CD4-positive, alpha-beta memory T cell (primary cell): ENCODE data around the gene SMLR1. TPM values are rescaled to one million over a fixed set of nuclear protein-coding genes. Genes with fewer than 3 reads are reported as not detected.

Experiments
- CTCF ChIA-PET: fragments of 350-600 bp; sonication (Branson Sonifier 250); formaldehyde crosslinking; loops from one replicate; lab custom pipeline; 2021; ENCODE audit warnings: inconsistent platforms; ENCODE audit not compliant: partially characterized antibody; lab: Charles Lee
- POLR2A ChIA-PET: fragments of 350-600 bp; sonication (Branson Sonifier 250); formaldehyde crosslinking; loops from one replicate; lab custom pipeline; 2021; ENCODE audit not compliant: partially characterized antibody; lab: Charles Lee
- DNase-seq, 5 donors: peaks; one replicate each; pipeline versions ENCODE4 v3.0.0 to v3.0.0-alpha.2; 2020 to 2022; ENCODE audit warnings: mixed read lengths in 1 of 5
- H3K27ac ChIP-seq: one replicate; pipeline ENCODE4 v1.7.0; 2013; ENCODE audit warnings: low read depth, low read length
- H3K27me3 ChIP-seq: 2 replicates; pipeline ENCODE4 v1.7.0; 2013; ENCODE audit warnings: mild to moderate bottlenecking, low read length, moderate library complexity; ENCODE audit not compliant: insufficient read depth
- H3K36me3 ChIP-seq: 2 replicates; pipeline ENCODE4 v1.7.0; 2013; ENCODE audit warnings: mild to moderate bottlenecking, low read length, moderate library complexity; ENCODE audit not compliant: insufficient read depth
- H3K4me1 ChIP-seq: 2 replicates; pipeline ENCODE4 v1.7.0; 2013; ENCODE audit warnings: mild to moderate bottlenecking, low read length, moderate library complexity; ENCODE audit not compliant: insufficient read depth
- H3K4me3 ChIP-seq, 2 donors: one replicate each; pipeline ENCODE4 v1.7.0; 2013; ENCODE audit warnings: low read length in 2 of 2, mild to moderate bottlenecking in 1 of 2
- H3K9me3 ChIP-seq, 2 donors: one replicate each; pipeline ENCODE4 v1.7.0; 2013; ENCODE audit warnings: low read length in 2 of 2, control low read depth in 1 of 2; ENCODE audit not compliant: control insufficient read depth in 1 of 2
- H3K27ac Mint-ChIP-seq, 7 donors: one replicate each; pipeline ENCODE4 v1.8.0; 2020 to 2021; ENCODE audit warnings: mixed read lengths in 7 of 7, mild to moderate bottlenecking in 6 of 7, inconsistent platforms in 3 of 7, moderate library complexity in 3 of 7
- H3K27me3 Mint-ChIP-seq, 2 donors: one replicate each; pipeline ENCODE4 v1.8.0; 2020 to 2021; ENCODE audit warnings: mixed read lengths in 2 of 2
- H3K36me3 Mint-ChIP-seq, 2 donors: one replicate each; pipeline ENCODE4 v1.8.0; 2020 to 2021; ENCODE audit warnings: mixed read lengths in 2 of 2, inconsistent platforms in 1 of 2, mild to moderate bottlenecking in 1 of 2
- H3K4me1 Mint-ChIP-seq, 4 donors: one replicate each; pipeline ENCODE4 v1.8.0; 2020 to 2021; ENCODE audit warnings: mixed read lengths in 4 of 4, mild to moderate bottlenecking in 1 of 4
- H3K4me3 Mint-ChIP-seq, 8 donors: one replicate each; pipeline ENCODE4 v1.8.0; 2020 to 2021; ENCODE audit warnings: mixed read lengths in 8 of 8, mild to moderate bottlenecking in 7 of 8, moderate library complexity in 6 of 8, inconsistent platforms in 3 of 8
- H3K9me3 Mint-ChIP-seq, 8 donors: one replicate each; pipeline ENCODE4 v1.8.0; 2020 to 2021; ENCODE audit warnings: mixed read lengths in 8 of 8, mild to moderate bottlenecking in 5 of 8, inconsistent platforms in 3 of 8, moderate library complexity in 1 of 8
- intact Hi-C: fragments of 100-400 bp; cut with micrococcal nuclease; formaldehyde crosslinking; loops from one replicate; pipeline ENCODE4 v1.15.1; 2023
- polyA plus RNA-seq, 2 donors: library from polyadenylated mRNA; unstranded; fragments of 300-500 nt; fragmentation: Illumina TruSeq; gene quantifications; one replicate each; pipeline ENCODE4 v1.2.3, GENCODE V29; 2021
- total RNA-seq, 2 experiments: library from RNA; stranded (reverse); gene quantifications; one replicate each; pipeline ENCODE4 v1.2.3, GENCODE V29; 2021

Gene SMLR1
- total and polyA plus RNA-seq, 4 experiments from 2014 or later: not detected

DNA sequence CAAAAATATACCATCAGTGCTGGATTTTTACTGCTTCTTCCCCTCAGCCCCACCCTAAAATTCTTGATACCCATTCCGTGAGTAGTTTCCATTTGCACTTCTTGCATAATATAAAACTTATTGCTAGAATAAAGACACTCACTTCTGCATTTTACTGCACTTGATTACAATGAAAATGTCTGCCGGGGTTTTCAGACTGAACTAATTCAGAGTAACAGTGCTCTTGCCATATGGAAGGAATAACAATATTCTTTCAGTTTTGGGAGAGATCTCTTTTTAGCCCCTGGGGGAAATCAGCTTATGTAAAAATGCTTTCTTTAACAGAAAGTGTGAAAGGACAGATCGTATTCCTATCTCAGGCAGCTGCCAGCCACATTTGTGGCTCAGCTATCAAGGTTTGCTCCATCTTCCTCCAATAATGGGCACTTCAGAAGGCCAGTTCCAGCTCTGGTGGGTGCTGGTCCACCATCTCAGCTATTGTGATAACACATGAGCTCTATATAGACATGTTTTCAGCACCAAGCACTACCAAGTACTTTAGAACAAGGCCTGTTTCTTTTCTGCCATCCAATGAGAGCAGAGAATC, 8.9 kb downstream of the SMLR1 start:
- Histone ChIP-seq H3K4me1 (no peaks in the 10 kb centered on the region), H3K4me3 (no peak overlapping the region), H3K27ac (no peak overlapping the region), H3K36me3 (no peaks in the 10 kb centered on the region), H3K9me3 (no peaks in the 10 kb centered on the region), H3K27me3 (no peaks in the 10 kb centered on the region)
- H3K4me3 Mint-ChIP-seq: no peak overlapping the region
- H3K36me3 Mint-ChIP-seq: no peaks in the 10 kb centered on the region
- CTCF ChIA-PET: interaction anchor here (1.4 to 2.2 kb wide), 3 partner anchors 49 to 542 kb away, joined by 3 to 6 read pairs (median 4); no protein-coding TSS in a partner anchor
- intact Hi-C loops: no loop called here
- no peaks in the 10 kb centered on the region for H3K27me3 Mint-ChIP-seq
- POLR2A ChIA-PET: no interaction called here
- no peak overlapping the region for H3K27ac Mint-ChIP-seq
- no peaks in the 10 kb centered on the region for H3K9me3 Mint-ChIP-seq
- no peaks in the 10 kb centered on the region for H3K4me1 Mint-ChIP-seq
- no peak for DNase-seq

DNA sequence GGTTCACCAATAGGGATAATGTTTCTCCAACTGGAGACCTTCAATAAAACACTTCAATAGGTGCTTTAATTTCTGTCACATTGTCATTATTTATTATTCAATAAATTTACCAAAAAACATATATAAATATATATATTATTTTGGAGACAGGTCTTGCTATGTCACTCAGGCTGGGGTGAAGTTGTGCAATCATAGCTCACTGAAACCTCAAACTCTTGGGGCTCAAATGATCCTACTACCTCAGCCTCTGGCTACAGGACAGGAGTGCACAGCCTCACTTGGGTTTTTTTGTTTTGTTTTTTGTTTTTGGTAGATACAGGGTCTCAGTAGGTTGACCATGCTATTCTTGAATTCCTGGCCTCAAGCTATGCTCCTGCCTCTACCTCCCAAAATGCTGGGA, 9.9 kb downstream of the SMLR1 start:
- no peak overlapping the region for H3K27ac ChIP-seq
- intact Hi-C loops: no loop called here
- no peaks in the 10 kb centered on the region for H3K27me3 ChIP-seq
- no peaks in the 10 kb centered on the region for H3K9me3 ChIP-seq
- POLR2A ChIA-PET: no interaction called here
- Mint-ChIP-seq H3K36me3 (no peaks in the 10 kb centered on the region), H3K9me3 (no peaks in the 10 kb centered on the region), H3K4me3 (no peak overlapping the region), H3K27me3 (no peaks in the 10 kb centered on the region), H3K4me1 (no peaks in the 10 kb centered on the region), H3K27ac (no peak overlapping the region)
- no peak overlapping the region for H3K4me3 ChIP-seq
- H3K4me1 ChIP-seq: no peaks in the 10 kb centered on the region
- CTCF ChIA-PET: interaction anchor here (1.5 to 2.2 kb wide), 2 partner anchors 48 to 512 kb away, joined by 3 to 6 read pairs; no protein-coding TSS in a partner anchor
- no peak for DNase-seq
- no peaks in the 10 kb centered on the region for H3K36me3 ChIP-seq

DNA sequence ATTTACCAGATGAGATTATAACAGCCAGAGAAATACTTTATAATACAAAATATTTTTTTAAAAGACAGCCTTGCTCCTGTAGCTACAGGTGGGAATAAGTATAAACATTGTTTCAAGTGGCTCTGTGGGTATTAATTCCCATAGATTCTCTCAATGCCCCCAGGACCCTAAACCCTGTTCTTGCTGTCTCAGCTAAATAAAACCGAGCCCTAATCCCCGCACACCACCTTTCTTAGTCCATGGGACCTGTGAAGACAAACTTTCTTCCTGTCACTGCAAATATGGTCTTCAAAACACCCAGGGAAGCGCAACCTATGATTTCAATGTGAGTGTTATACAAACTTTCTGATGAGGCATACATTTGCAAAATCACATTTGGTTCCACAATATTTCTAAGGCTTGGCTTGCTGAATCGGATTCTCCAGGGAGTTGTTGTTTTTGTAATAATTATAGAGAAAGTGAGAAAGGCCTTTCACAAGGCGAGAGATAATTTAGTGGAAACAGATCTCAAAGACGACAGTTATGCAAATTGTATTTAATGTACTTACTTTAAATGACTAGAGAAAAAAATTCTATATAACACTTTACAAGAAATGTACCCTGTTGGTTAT, 11.1 kb downstream of the SMLR1 start:
- Mint-ChIP-seq H3K4me1 (peaks cover 0 to under 1% (median under 1%) of the 10 kb centered on the region in 4 donors), H3K9me3 (no peaks in the 10 kb centered on the region), H3K36me3 (no peaks in the 10 kb centered on the region), H3K27me3 (no peaks in the 10 kb centered on the region), H3K4me3 (no peak overlapping the region), H3K27ac (no peak overlapping the region)
- Histone ChIP-seq H3K4me3 (no peak overlapping the region), H3K4me1 (no peaks in the 10 kb centered on the region), H3K36me3 (no peaks in the 10 kb centered on the region), H3K9me3 (no peaks in the 10 kb centered on the region), H3K27me3 (no peaks in the 10 kb centered on the region), H3K27ac (no peak overlapping the region)
- DNase-seq: no peak
- CTCF ChIA-PET: interaction anchor here (2.2 kb wide), 1 partner anchor 514 kb away, joined by 6 read pairs; no protein-coding TSS in a partner anchor
- POLR2A ChIA-PET: no interaction called here
- intact Hi-C loops: no loop called here

GRCh38 chr6:130838951-130839350, 11.7 kb downstream of the SMLR1 start:
- Mint-ChIP-seq H3K27ac (no peak overlapping the region), H3K9me3 (no peaks in the 10 kb centered on the region), H3K27me3 (no peaks in the 10 kb centered on the region), H3K4me1 (peaks cover 0 to 5% (median 3%) of the 10 kb centered on the region in 4 donors), H3K4me3 (no peak overlapping the region), H3K36me3 (no peaks in the 10 kb centered on the region)
- no peak overlapping the region for H3K27ac ChIP-seq
- intact Hi-C loops: no loop called here
- no peak overlapping the region for H3K4me3 ChIP-seq
- H3K4me1 ChIP-seq: no peaks in the 10 kb centered on the region
- DNase-seq: no peak
- no peaks in the 10 kb centered on the region for H3K36me3 ChIP-seq
- CTCF ChIA-PET: no interaction called here
- H3K27me3 ChIP-seq: no peaks in the 10 kb centered on the region
- POLR2A ChIA-PET: no interaction called here
- no peaks in the 10 kb centered on the region for H3K9me3 ChIP-seq

- ChIA-PET POLR2A (no interaction called here), CTCF (no interaction called here)
- no peaks in the 10 kb centered on the region for H3K27me3 Mint-ChIP-seq
- no peak overlapping the region for H3K4me3 ChIP-seq
- no peaks in the 10 kb centered on the region for H3K4me1 ChIP-seq
- H3K4me1 Mint-ChIP-seq: peaks cover 0 to 5% (median 3%) of the 10 kb centered on the region in 4 donors
- no peak for DNase-seq
- no peaks in the 10 kb centered on the region for H3K27me3 ChIP-seq
- intact Hi-C loops: no loop called here
- no peak overlapping the region for H3K4me3 Mint-ChIP-seq
- H3K9me3 ChIP-seq: no peaks in the 10 kb centered on the region
- H3K27ac ChIP-seq: no peak overlapping the region
- no peaks in the 10 kb centered on the region for H3K36me3 Mint-ChIP-seq
- H3K27ac Mint-ChIP-seq: no peak overlapping the region
- no peaks in the 10 kb centered on the region for H3K9me3 Mint-ChIP-seq
- H3K36me3 ChIP-seq: no peaks in the 10 kb centered on the region
These were observed 12.2 kb downstream of the SMLR1 start for GRCh38 chr6:130839379-130839778.

DNA sequence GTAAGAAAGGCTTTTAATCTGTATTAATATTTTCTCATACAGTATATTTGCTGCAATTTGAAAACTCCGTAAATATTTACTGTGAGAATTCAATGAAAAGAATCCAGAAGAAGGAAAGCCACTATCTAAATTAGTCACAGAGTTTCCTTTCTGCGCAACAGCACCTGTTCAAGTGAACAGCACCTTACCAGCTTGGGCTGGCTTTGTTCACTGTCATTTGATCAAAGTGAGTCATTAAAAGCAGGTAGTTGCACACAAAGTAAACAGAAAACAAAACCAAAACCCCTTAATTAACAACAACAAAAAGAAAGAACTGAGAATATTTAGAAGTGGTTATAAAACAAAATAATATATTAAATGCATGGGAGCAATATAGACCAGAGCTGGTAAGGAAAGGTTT, 12.8 kb downstream of the SMLR1 start:
- no peaks in the 10 kb centered on the region for H3K27me3 ChIP-seq
- no peak for DNase-seq
- Mint-ChIP-seq H3K27ac (no peak overlapping the region), H3K9me3 (no peaks in the 10 kb centered on the region), H3K27me3 (no peaks in the 10 kb centered on the region), H3K4me1 (peaks cover 0 to 5% (median 3%) of the 10 kb centered on the region in 4 donors), H3K36me3 (no peaks in the 10 kb centered on the region), H3K4me3 (no peak overlapping the region)
- H3K9me3 ChIP-seq: no peaks in the 10 kb centered on the region
- CTCF ChIA-PET: no interaction called here
- no peak overlapping the region for H3K27ac ChIP-seq
- POLR2A ChIA-PET: no interaction called here
- no peak overlapping the region for H3K4me3 ChIP-seq
- intact Hi-C loops: loop anchor here (5.0 kb wide), 1 partner anchor 803 kb away; no protein-coding TSS in a partner anchor
- H3K4me1 ChIP-seq: no peaks in the 10 kb centered on the region
- H3K36me3 ChIP-seq: no peaks in the 10 kb centered on the region

DNA sequence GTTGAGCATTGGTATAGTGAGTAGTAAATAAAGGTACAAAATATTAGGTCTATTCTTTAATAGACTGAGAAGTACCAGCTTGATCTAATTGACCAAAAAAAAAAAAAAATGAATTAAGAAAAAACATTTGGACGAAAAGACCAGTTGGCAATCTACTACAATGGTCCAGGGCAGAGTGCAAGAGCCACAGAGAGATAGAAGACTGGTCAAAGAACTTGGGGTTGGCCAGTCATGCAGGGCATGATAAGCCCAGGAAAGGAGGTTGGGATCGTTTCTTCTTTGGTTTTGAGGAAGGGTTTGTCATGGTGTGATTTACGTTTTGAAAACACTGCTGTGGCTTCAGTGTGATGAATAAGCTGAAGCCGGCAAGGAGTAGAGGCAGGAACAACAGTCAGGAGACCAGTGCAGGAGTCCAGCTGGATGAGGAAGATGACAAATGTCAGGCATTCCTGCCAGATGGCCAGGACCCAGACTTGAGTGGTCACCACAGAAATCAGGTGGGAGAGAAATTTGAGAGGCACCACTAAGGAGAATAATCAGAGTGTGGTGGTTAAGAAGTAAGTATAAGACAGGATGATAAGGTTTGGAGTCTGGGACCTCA, 14.0 kb downstream of the SMLR1 start:
- Histone ChIP-seq H3K4me1 (no peaks in the 10 kb centered on the region), H3K27me3 (no peaks in the 10 kb centered on the region), H3K9me3 (no peaks in the 10 kb centered on the region), H3K36me3 (no peaks in the 10 kb centered on the region), H3K4me3 (no peak overlapping the region), H3K27ac (no peak overlapping the region)
- H3K36me3 Mint-ChIP-seq: no peaks in the 10 kb centered on the region
- DNase-seq: no peak
- ChIA-PET CTCF (interaction anchor here (0.7 kb wide), 1 partner anchor 298 kb away, joined by 3 read pairs; no protein-coding TSS in a partner anchor), POLR2A (no interaction called here)
- no peak overlapping the region for H3K4me3 Mint-ChIP-seq
- H3K27me3 Mint-ChIP-seq: no peaks in the 10 kb centered on the region
- no peaks in the 10 kb centered on the region for H3K9me3 Mint-ChIP-seq
- intact Hi-C loops: loop anchor here (5.0 kb wide), 1 partner anchor 804 kb away; no protein-coding TSS in a partner anchor
- peaks cover 0 to 5% (median 3%) of the 10 kb centered on the region in 4 donors for H3K4me1 Mint-ChIP-seq
- no peak overlapping the region for H3K27ac Mint-ChIP-seq
